IPS-20b (cell line): ENCODE results near the gene PIGB.
"Not testable (repeated sequence)": the region's sequence is repeated elsewhere in the genome, so short reads cannot be mapped to it uniquely, and the experiment has no call there.

ENCODE experiments used
- H3K27ac ChIP-seq: one replicate; pipeline ENCODE4 v1.5.1; 2013; ENCODE audit warnings: low read length
- H3K27me3 ChIP-seq: 2 replicates; pipeline ENCODE4 v1.6.1; 2013; ENCODE audit warnings: mild to moderate bottlenecking, low read length, inconsistent platforms; ENCODE audit not compliant: insufficient read depth
- H3K36me3 ChIP-seq: 2 replicates; pipeline ENCODE4 v1.6.1; 2013; ENCODE audit warnings: low read depth, mild to moderate bottlenecking, inconsistent platforms, low read length, moderate library complexity; ENCODE audit not compliant: insufficient read depth
- H3K4me1 ChIP-seq: 2 replicates; pipeline ENCODE4 v1.6.1; 2013; ENCODE audit warnings: mild to moderate bottlenecking, control low read depth, inconsistent platforms, low read length, moderate library complexity; ENCODE audit not compliant: insufficient read depth
- H3K4me3 ChIP-seq: 2 replicates; pipeline ENCODE4 v1.5.1; 2013; ENCODE audit warnings: mild to moderate bottlenecking, low read length, inconsistent platforms
- H3K9ac ChIP-seq: 2 replicates; pipeline ENCODE4 v1.6.1; 2013; ENCODE audit warnings: low read depth, mild to moderate bottlenecking, inconsistent platforms, low read length, moderate library complexity
- H3K9me3 ChIP-seq: 2 replicates; pipeline ENCODE4 v1.6.1; 2013; ENCODE audit warnings: mild to moderate bottlenecking, low read depth, low read length, inconsistent platforms; ENCODE audit not compliant: insufficient read depth

The PIGB gene

DNA sequence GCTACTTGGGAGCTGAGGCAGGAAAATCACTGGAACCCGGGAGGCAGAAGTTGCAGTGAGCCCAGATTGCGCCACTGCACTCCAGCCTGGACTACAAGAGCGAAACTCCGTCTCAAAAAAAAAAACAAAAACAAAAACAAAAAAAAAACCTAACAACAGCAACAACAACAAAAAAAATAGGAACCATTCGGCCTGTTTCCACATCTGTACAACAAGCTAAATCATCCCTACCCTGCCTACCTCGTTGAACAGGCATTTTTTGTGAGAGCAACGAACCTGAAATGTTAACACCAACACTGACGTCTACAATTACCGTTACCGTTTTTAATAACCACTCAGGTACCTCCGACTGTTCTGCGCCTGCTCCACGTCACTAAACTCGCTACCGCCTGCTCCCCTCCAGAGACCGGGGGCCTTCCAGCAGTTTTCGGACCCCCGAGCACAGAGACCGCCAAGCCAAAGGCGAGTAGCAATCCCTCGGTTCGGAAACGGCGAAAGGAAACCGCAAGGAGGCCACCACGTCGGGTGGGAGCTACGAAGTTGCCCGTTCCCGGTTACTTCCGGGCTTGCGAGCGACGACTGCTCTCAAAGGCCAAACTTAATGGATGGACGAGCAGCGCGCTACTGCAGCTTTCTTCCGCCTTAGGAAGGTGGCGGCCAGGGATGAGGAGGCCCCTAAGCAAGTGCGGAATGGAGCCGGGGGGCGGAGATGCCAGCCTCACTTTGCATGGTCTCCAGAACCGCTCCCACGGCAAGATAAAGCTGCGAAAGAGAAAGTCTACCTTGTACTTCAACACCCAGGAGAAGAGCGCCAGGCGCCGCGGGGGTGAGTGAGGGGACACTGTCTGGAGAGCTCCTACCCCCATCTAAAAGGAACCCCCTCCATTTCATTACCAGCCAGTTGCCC lies at the start of gene PIGB, which contains the start of gene PIGBOS1:
Gene PIGB (plus strand): TSS at position 635 of the 907 bp plus-strand sequence. CDS start 29 bp downstream, at position 664.
Gene PIGBOS1 (minus strand): TSS at position 536 of the 907 bp plus-strand sequence. CDS start 1,331 bp downstream, outside the sequence.
- Histone ChIP-seq H3K4me3 (peak within 1 kb of the TSS; percentile 91), H3K27me3 (no peaks in the 10 kb centered on the region), H3K9me3 (no peaks in the 10 kb centered on the region), H3K27ac (no peak within 1 kb of the TSS), H3K4me1 (no peaks in the 10 kb centered on the region; the same call in 1 of the 2 replicates), H3K9ac (peak within 1 kb of the TSS; percentile 90), H3K36me3 (no peaks in the 10 kb centered on the region)

DNA sequence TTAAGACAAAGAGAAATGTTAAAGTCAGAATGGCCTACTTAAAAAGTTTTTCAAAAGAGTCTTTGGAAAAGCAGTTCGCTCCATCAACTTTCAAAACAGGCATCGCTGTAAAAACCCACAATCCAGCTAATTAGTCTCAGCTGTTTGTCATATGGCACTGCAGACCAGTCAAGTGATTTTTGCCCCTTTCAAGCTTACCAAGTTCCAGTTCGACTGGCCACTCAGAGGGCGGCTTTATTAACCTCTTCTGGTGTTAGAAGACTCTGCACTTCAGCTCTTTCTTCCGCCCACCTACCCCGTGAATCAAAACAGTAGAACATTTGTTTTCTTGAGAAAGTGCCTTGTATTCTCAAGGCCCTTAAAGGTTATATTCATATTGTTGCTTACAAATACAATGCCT lies 48.7 kb upstream of the PIGB start:
- H3K27ac ChIP-seq: no peak overlapping the region
- no peaks in the 10 kb centered on the region for H3K4me1 ChIP-seq
- H3K27me3 ChIP-seq: no peaks in the 10 kb centered on the region
- H3K9ac ChIP-seq: no peak overlapping the region
- no peaks in the 10 kb centered on the region for H3K9me3 ChIP-seq
- no peak overlapping the region for H3K4me3 ChIP-seq
- H3K36me3 ChIP-seq: no peaks in the 10 kb centered on the region

- Histone ChIP-seq H3K4me1 (no peaks in the 10 kb centered on the region; the same call in 1 of the 2 replicates), H3K27ac (no peak overlapping the region), H3K36me3 (no peaks in the 10 kb centered on the region), H3K4me3 (no peak overlapping the region), H3K27me3 (no peaks in the 10 kb centered on the region), H3K9ac (no peak overlapping the region), H3K9me3 (no peaks in the 10 kb centered on the region)
These were observed 42.7 kb upstream of the PIGB start for GRCh38 chr15:55276324-55276723.

DNA sequence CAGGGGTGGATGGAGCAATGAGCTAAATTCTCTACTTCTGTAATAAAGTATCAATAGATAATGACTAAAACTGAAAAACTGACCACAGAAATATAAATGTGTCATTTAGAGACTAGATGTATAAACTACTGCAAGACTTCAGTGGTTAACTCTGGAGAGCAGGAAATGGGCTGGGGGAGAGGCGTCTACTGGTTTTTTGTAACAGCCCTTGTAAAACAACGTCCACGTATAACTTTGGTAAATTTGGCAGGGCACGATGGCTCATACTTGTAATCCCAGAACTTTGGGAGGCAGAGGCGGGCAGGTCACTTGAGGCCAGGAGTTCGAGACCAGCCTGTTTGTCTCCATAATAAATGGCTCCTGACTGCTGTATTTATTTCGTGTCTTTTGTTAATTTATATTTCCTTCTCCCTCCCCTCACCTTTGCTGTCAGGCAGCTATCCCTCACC lies 41.9 kb upstream of the PIGB start:
- no peaks in the 10 kb centered on the region for H3K27me3 ChIP-seq
- no peaks in the 10 kb centered on the region for H3K9me3 ChIP-seq
- no peak overlapping the region for H3K27ac ChIP-seq
- no peaks in the 10 kb centered on the region; the same call in 1 of the 2 replicates for H3K4me1 ChIP-seq
- H3K36me3 ChIP-seq: no peaks in the 10 kb centered on the region
- no peak overlapping the region for H3K4me3 ChIP-seq
- H3K9ac ChIP-seq: no peak overlapping the region

- Histone ChIP-seq H3K36me3 (no peaks in the 10 kb centered on the region), H3K27ac (no peak overlapping the region), H3K9me3 (no peaks in the 10 kb centered on the region), H3K9ac (no peak overlapping the region), H3K4me3 (no peak overlapping the region), H3K4me1 (no peaks in the 10 kb centered on the region; the same call in 1 of the 2 replicates), H3K27me3 (no peaks in the 10 kb centered on the region)
These were observed 41.3 kb upstream of the PIGB start for GRCh38 chr15:55277715-55278114.

GRCh38 chr15:55279100-55279745 lies 39.8 kb upstream of the PIGB start:
- H3K27ac ChIP-seq: no peak overlapping the region
- no peak overlapping the region for H3K4me3 ChIP-seq
- H3K36me3 ChIP-seq: no peaks in the 10 kb centered on the region
- H3K9ac ChIP-seq: no peak overlapping the region
- no peaks in the 10 kb centered on the region for H3K27me3 ChIP-seq
- peaks cover 1% of the 10 kb centered on the region for H3K4me1 ChIP-seq
- no peaks in the 10 kb centered on the region for H3K9me3 ChIP-seq

- Histone ChIP-seq H3K27ac (no peak overlapping the region), H3K4me1 (peaks cover 5% of the 10 kb centered on the region), H3K9ac (no peak overlapping the region)
These were observed 39.2 kb upstream of the PIGB start for GRCh38 chr15:55279746-55280351.

DNA sequence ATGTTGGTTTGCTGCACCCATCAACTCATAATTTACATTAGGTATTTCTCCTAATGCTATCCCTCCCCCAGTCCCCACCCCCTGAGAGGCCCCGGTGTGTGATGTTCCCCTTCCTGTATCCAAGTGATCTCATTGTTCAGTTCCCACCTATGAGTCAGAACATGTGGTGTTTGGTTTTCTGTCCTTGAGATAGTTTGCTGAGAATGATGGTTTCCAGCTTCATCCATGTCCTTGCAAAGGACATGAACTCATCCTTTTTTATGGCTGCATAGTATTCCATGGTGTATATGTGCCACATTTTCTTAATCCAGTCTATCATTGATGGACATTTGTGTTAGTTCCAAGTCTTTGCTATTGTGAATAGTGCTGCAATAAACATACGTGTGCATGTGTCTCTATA lies 38.4 kb upstream of the PIGB start:
- H3K27ac ChIP-seq, H3K27me3 ChIP-seq, H3K36me3 ChIP-seq, H3K4me3 ChIP-seq, H3K4me1 ChIP-seq, H3K9ac ChIP-seq, H3K9me3 ChIP-seq: not testable (repeated sequence)

More at GRCh38 chr15:55279746-55280351, 39.2 kb upstream of the PIGB start:
- Histone ChIP-seq H3K9me3 (no peaks in the 10 kb centered on the region), H3K4me3 (no peak overlapping the region), H3K36me3 (no peaks in the 10 kb centered on the region), H3K27me3 (no peaks in the 10 kb centered on the region)

GRCh38 chr15:55281517-55282228 lies 37.3 kb upstream of the PIGB start:
- no peak overlapping the region for H3K9ac ChIP-seq
- H3K27me3 ChIP-seq: no peaks in the 10 kb centered on the region
- H3K9me3 ChIP-seq: no peaks in the 10 kb centered on the region
- H3K4me3 ChIP-seq: no peak overlapping the region
- H3K36me3 ChIP-seq: no peaks in the 10 kb centered on the region
- H3K27ac ChIP-seq: no peak overlapping the region
- peaks cover 5% of the 10 kb centered on the region for H3K4me1 ChIP-seq

- no peak overlapping the region for H3K9ac ChIP-seq
- no peak overlapping the region for H3K4me3 ChIP-seq
- H3K27ac ChIP-seq: no peak overlapping the region
- H3K36me3 ChIP-seq: no peaks in the 10 kb centered on the region
- H3K4me1 ChIP-seq: peaks cover 5% of the 10 kb centered on the region
- no peaks in the 10 kb centered on the region for H3K9me3 ChIP-seq
- H3K27me3 ChIP-seq: no peaks in the 10 kb centered on the region
These were observed 36.7 kb upstream of the PIGB start for GRCh38 chr15:55282284-55282833.
